Progenitor cell of endocrine pancreas (in vitro differentiated cells): ENCODE data around the gene ATG16L2. TPM values are rescaled to one million over a fixed set of nuclear protein-coding genes. Genes with fewer than 3 reads are reported as not detected.

Source experiments
- DNase-seq: peaks from one replicate; pipeline ENCODE4 v3.0.0; 2021; ENCODE audit warnings: low spot score; ENCODE audit not compliant: unreplicated experiment
- H3K27ac Mint-ChIP-seq: 2 replicates; pipeline ENCODE4 v1.8.0; 2021; ENCODE audit warnings: mild to moderate bottlenecking, moderate library complexity, mixed read lengths
- H3K27me3 Mint-ChIP-seq: 2 replicates; pipeline ENCODE4 v1.8.0; 2021; ENCODE audit warnings: mixed read lengths
- H3K36me3 Mint-ChIP-seq: 2 replicates; pipeline ENCODE4 v1.8.0; 2022; ENCODE audit warnings: mixed read lengths; ENCODE audit not compliant: insufficient read depth
- H3K4me1 Mint-ChIP-seq: 2 replicates; pipeline ENCODE4 v1.8.0; 2021; ENCODE audit warnings: low read depth, mixed read lengths
- H3K4me3 Mint-ChIP-seq: 2 replicates; pipeline ENCODE4 v1.8.0; 2021; ENCODE audit warnings: low read depth, mild to moderate bottlenecking, moderate library complexity, mixed read lengths
- H3K9me3 Mint-ChIP-seq: 2 replicates; pipeline ENCODE4 v1.8.0; 2021; ENCODE audit warnings: low read depth, mixed read lengths
- total RNA-seq: library from RNA; stranded (reverse); gene quantifications from 2 replicates; pipeline ENCODE4 v1.2.1, GENCODE V29; 2021
- TF ChIP-seq, protein P1 (sequence below): fragments of 200-600 bp; sonication (generic); IDR thresholded peaks from one replicate; pipeline ENCODE4 v1.5.0; 2021; ENCODE audit warnings: antibody characterized with exemption, mild to moderate bottlenecking; ENCODE audit not compliant: unreplicated experiment

Gene ATG16L2
- total RNA-seq, 1 donor from 2014 or later: 43.9 TPM

DNA sequence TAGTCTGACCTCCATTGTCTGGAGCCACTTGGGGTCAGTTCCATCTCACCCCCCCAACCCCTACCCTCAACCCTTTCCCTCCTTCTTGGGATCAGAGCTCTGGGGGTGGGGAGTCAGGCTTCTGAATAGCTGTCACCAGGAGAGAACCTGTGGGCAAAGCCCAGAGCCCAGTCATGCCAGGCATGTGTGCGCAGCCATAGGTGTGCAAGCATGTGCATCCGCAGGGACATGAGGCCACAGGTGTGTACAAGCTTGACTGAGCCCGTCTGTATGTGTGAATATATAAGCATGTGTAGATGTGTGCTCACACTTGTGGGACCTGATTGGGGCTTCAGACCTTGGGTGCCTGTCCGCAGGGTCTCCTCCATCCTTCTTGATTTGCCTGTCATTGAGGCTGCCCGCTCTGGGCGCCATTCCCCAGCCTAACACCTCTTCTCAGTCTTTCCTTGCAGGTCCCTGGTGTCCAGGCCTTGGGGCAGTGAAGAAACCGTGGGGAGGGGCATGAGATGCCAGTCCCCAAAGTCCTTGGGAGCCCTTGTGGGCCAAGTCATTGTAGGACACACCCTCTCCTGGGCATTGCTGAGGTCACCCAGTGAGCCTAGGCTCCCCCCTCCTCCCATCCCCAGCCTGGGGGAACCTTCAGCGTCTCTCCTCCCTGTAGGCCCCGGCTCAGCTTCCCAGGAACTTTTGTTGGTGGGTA, 9.0 kb downstream of the ATG16L2 start:
- Mint-ChIP-seq H3K4me1 (peaks cover 5% of the 10 kb centered on the region), H3K9me3 (no peaks in the 10 kb centered on the region), H3K36me3 (peaks cover 6% of the 10 kb centered on the region), H3K27ac (no peak overlapping the region), H3K27me3 (peaks cover 11% of the 10 kb centered on the region), H3K4me3 (no peak overlapping the region)
- DNase-seq: no peak
- TF ChIP-seq, protein P1, sequence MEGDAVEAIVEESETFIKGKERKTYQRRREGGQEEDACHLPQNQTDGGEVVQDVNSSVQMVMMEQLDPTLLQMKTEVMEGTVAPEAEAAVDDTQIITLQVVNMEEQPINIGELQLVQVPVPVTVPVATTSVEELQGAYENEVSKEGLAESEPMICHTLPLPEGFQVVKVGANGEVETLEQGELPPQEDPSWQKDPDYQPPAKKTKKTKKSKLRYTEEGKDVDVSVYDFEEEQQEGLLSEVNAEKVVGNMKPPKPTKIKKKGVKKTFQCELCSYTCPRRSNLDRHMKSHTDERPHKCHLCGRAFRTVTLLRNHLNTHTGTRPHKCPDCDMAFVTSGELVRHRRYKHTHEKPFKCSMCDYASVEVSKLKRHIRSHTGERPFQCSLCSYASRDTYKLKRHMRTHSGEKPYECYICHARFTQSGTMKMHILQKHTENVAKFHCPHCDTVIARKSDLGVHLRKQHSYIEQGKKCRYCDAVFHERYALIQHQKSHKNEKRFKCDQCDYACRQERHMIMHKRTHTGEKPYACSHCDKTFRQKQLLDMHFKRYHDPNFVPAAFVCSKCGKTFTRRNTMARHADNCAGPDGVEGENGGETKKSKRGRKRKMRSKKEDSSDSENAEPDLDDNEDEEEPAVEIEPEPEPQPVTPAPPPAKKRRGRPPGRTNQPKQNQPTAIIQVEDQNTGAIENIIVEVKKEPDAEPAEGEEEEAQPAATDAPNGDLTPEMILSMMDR: no peak

DNA sequence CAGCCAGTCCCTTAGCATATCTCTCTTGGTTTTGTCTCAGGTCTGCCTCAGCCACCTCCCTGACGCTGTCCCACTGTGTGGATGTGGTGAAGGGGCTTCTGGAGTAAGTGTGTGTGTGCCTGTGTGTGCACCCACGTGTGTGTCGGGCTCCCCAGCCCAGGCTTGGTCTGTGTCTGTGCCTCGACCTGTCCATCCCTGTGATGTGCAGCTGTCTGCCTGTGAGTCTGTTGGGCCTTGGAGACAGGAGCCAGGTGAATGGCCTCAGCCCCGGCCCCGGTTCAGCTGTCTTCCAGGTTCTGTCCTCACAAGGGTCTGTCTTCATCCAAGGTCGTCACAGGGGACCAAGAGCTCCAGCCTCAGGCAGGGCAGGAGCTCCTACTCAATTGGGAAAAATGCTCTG, 9.8 kb downstream of the ATG16L2 start:
- H3K4me3 Mint-ChIP-seq: no peak overlapping the region

DNA sequence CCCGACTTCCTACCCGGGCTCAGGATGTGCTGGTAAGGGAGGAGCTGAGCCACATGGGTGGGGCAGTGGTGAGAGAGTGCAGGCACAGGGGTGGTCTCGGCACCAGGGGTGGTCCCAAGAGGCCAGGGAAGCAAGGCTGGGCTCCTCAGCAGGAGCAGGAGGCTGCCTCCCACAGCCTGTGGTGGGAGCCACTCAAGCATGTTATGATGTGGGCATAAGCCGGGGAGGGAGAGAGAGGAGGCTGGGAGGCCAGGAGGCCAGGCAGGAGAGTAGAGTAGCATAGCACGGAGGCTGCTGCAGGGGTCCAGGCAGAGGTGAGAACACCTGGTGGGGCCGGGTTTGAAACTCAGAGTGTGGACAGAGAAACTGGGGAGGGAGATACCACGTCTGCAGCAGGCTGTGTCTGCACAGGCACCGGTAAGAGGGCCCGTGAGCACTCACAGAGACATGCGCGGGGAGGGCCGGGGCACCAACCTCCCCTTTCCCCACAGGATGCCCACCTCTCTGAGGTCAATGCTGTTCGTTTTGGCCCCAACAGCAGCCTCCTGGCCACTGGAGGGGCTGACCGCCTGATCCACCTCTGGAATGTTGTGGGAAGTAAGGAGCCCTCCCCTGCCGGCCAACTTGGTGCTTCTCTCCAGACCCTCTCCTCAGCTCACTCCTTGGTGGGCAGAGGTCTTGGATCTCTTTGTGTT, 10.7 kb downstream of the ATG16L2 start:
- H3K9me3 Mint-ChIP-seq: no peaks in the 10 kb centered on the region

More for the DNA sequence above, 9.8 kb downstream of the ATG16L2 start:
- H3K4me1 Mint-ChIP-seq: peaks cover 5% of the 10 kb centered on the region
- H3K27me3 Mint-ChIP-seq: peaks cover 10% of the 10 kb centered on the region
- TF ChIP-seq, protein P1: no peak
- DNase-seq: no peak
- no peaks in the 10 kb centered on the region for H3K9me3 Mint-ChIP-seq
- no peak overlapping the region for H3K27ac Mint-ChIP-seq
- peaks cover 4% of the 10 kb centered on the region for H3K36me3 Mint-ChIP-seq

DNA sequence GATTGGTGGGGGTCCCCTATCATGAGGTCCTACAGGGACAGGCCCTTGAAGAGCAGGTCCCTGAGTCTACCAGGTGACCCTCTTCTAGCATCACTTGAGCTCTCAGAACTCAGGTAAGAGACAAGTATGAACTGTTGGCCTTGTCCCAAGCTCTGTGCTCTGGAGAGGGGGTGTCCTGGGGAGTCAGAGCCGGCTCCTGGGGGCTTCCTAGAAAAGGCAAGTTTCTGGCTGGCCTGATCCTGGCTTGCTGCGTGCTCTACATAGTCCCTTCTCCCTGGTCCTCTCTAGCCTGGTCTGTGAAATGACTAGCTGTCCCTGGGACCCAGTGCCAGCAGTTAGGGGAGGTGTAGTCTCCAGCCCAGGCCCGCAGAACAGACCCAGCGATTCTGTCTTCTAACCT, 11.4 kb downstream of the ATG16L2 start:
- Mint-ChIP-seq H3K4me1 (peaks cover 5% of the 10 kb centered on the region), H3K36me3 (peaks cover 1% of the 10 kb centered on the region), H3K27me3 (peaks cover 2% of the 10 kb centered on the region), H3K9me3 (no peaks in the 10 kb centered on the region), H3K27ac (no peak overlapping the region), H3K4me3 (no peak overlapping the region)
- no peak for DNase-seq
- TF ChIP-seq, protein P1: no peak

More for the DNA sequence above, 10.7 kb downstream of the ATG16L2 start:
- DNase-seq: no peak
- no peak overlapping the region for H3K4me3 Mint-ChIP-seq
- peaks cover 6% of the 10 kb centered on the region for H3K27me3 Mint-ChIP-seq
- peaks cover 3% of the 10 kb centered on the region for H3K36me3 Mint-ChIP-seq
- peaks cover 5% of the 10 kb centered on the region for H3K4me1 Mint-ChIP-seq
- TF ChIP-seq, protein P1: no peak
- peak overlapping the region; percentile 49 for H3K27ac Mint-ChIP-seq

DNA sequence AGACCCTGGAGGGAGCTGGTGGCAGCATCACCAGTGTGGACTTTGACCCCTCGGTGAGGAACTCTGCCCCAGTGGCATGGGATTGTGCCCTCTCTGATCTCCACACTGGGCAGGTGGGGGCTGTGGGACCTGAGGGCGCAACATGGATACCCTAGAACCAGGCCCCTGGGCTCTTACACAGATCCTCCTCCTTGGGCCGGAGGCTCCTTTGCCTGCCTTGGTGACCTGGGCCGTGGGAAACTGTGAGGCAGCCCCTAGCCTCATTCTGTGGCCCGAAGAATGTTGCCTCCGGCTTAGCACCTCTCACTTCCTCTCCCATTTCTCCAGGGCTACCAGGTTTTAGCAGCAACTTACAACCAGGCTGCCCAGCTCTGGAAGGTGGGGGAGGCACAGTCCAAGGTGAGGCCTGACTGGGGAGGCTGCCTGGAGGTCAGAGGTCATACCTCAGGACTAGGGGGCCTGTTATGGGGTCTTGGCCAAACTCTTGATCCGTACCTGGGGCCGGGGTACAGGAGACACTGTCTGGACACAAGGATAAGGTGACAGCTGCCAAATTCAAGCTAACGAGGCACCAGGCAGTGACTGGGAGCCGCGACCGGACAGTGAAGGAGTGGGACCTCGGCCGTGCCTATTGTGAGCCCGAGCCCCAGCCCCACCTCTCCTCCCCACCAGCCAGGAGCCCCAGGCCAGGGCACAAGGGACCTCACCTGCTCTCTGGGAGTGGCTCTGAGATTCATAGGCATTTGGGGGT, 12.2 kb downstream of the ATG16L2 start:
- Mint-ChIP-seq H3K4me1 (no peaks in the 10 kb centered on the region), H3K4me3 (no peak overlapping the region), H3K27me3 (peaks cover 2% of the 10 kb centered on the region), H3K36me3 (peaks cover 1% of the 10 kb centered on the region), H3K9me3 (no peaks in the 10 kb centered on the region), H3K27ac (no peak overlapping the region)
- DNase-seq: no peak
- TF ChIP-seq, protein P1: no peak
